Astrocyte (in vitro differentiated cells and primary cell): ENCODE data around the gene CDK16.

Experiments
- CTCF ChIP-seq: IDR thresholded peaks from 2 replicates; pipeline ENCODE4 v1.5.1; 2011; ENCODE audit warnings: low read depth, mild to moderate bottlenecking, inconsistent platforms, low read length, moderate library complexity; ENCODE audit not compliant: insufficient read depth
- EZH2 ChIP-seq: IDR thresholded peaks from 2 replicates; pipeline ENCODE4 v1.6.1; 2012; ENCODE audit warnings: mild to moderate bottlenecking, low read length, inconsistent platforms; ENCODE audit not compliant: insufficient read depth

- TF ChIP-seq CTCF (no peak), EZH2 (no peak)
Observed at GRCh38 chrX:47198687-47199080, 19.8 kb upstream of the CDK16 start.
